H1 (cell line): ENCODE data around the gene CDC42EP1.

Experiments
- EP300 ChIP-seq, 2 experiments: IDR thresholded peaks; 1 replicate in 1 of 2; 2 replicates in 1 of 2; pipeline ENCODE4 v1.6.1; 2011 to 2012; ENCODE audit warnings: low read depth in 2 of 2, low read length in 2 of 2, mild to moderate bottlenecking in 2 of 2, borderline replicate concordance in 1 of 2, inconsistent platforms in 1 of 2, moderate library complexity in 1 of 2
- FOSL1 ChIP-seq: IDR thresholded peaks from 2 replicates; pipeline ENCODE4 v1.6.1; 2011; ENCODE audit warnings: mild to moderate bottlenecking, low read depth, low read length, moderate library complexity; ENCODE audit not compliant: insufficient read depth
- KDM1A ChIP-seq: fragments of 200-600, 300-600 bp; sonication (generic); IDR thresholded peaks from 2 replicates; pipeline ENCODE4 v1.7.1; 2016; ENCODE audit warnings: mild to moderate bottlenecking, low read length, borderline replicate concordance
- MAX ChIP-seq: IDR thresholded peaks from 2 replicates; pipeline ENCODE4 v1.6.1; 2012; ENCODE audit warnings: inconsistent platforms
- NANOG ChIP-seq: IDR thresholded peaks from 2 replicates; pipeline ENCODE4 v1.6.1; 2011; ENCODE audit warnings: low read length, low read depth, mild to moderate bottlenecking, inconsistent platforms; ENCODE audit not compliant: insufficient read depth, poor library complexity, severe bottlenecking
- POLR2A ChIP-seq, 2 experiments: IDR thresholded peaks; 1 replicate in 1 of 2; 2 replicates in 1 of 2; pipeline ENCODE4 v1.6.1; 2011; ENCODE audit warnings: low read depth in 2 of 2, low read length in 2 of 2, mild to moderate bottlenecking in 2 of 2; ENCODE audit errors: control extremely low read depth in 1 of 2
- RNF2 ChIP-seq: fragments of 200-900, 300-1000 bp; sonication (generic); IDR thresholded peaks from 2 replicates; pipeline ENCODE4 v1.7.1; 2016; ENCODE audit warnings: borderline replicate concordance, low read depth, mild to moderate bottlenecking, antibody characterized with exemption, low read length; ENCODE audit not compliant: poor library complexity, severe bottlenecking; ENCODE audit errors: missing control alignments
- SP1 ChIP-seq: IDR thresholded peaks from 2 replicates; pipeline ENCODE4 v1.6.1; 2011; ENCODE audit warnings: low read depth, low read length
- TBP ChIP-seq: IDR thresholded peaks from 2 replicates; pipeline ENCODE4 v1.6.1; 2011; ENCODE audit warnings: low read depth, low read length, improper control_type of control experiment
- TEAD4 ChIP-seq: IDR thresholded peaks from 2 replicates; pipeline ENCODE4 v1.6.1; 2012; ENCODE audit warnings: low read depth, low read length, inconsistent platforms, mixed read lengths
- YY1 ChIP-seq: IDR thresholded peaks from 2 replicates; pipeline ENCODE4 v1.6.1; 2011; ENCODE audit warnings: low read depth, mild to moderate bottlenecking, low read length
- TF ChIP-seq, protein P1 (sequence below), 3 experiments: IDR thresholded peaks; 1 replicate in 2 of 3; 2 replicates in 1 of 3; pipeline versions ENCODE4 v1.5.1 to v1.6.1; 2011; ENCODE audit warnings: low read length in 3 of 3, mild to moderate bottlenecking in 3 of 3, inconsistent platforms in 2 of 3, low read depth in 1 of 3, moderate library complexity in 1 of 3; ENCODE audit not compliant: insufficient read depth in 1 of 3; ENCODE audit errors: control extremely low read depth in 1 of 3

DNA sequence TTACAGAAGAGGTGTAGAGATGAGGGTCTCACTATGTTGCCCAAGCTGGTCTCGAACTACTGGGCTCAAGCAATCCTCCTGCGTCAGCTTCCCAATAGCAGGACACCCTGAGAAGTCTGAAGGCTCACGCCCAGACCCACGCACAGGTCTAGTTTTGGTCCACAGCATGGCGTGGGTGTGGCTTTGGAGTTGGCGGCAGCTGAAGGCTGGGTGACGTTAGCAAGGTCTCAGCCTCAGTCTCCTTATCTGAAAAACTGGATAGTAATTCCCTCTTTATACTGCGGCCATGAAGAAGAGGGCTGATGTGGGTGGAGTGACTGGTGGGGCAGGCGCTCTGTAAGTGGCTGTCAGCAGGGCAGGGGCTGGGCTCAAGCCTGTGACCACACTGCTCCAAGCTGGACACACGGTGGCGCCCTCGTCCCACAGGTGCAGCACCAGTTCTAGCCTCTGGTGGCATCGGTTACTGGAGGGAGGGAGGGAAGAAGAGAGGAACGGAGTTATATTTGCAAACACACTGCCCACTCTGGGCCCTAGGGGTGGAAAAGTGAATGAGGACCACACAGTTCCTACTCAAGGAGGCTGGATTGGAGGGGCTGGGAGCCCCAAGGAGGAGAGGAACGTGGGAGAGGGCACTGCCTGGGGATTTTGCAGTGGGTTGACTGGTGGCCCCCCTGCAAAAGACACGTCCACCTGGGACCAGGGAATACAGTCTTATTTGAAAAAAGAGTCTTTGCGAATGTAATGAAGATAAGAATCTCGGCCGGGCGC is 21.5 kb upstream of the CDC42EP1 start:
- TF ChIP-seq EP300 (IDR thresholded peaks at IDR 0.05; ENCODE audit: borderline replicate concordance in 1 of 2, low read depth in 2 of 2, low read length in 2 of 2) (no peak), NANOG (no peak), RNF2 (no peak), YY1 (peak; percentile 43; the same call in 1 of the 2 replicates), TEAD4 (no peak), MAX (peak; percentile 40; the same call in 1 of the 2 replicates), POLR2A (IDR thresholded peaks at IDR 0.05; ENCODE audit: control extremely low read depth in 1 of 2, low read depth in 2 of 2, low read length in 2 of 2) (no peak), TBP (no peak), SP1 (no peak), FOSL1 (no peak), KDM1A (no peak)
- TF ChIP-seq, protein P1, sequence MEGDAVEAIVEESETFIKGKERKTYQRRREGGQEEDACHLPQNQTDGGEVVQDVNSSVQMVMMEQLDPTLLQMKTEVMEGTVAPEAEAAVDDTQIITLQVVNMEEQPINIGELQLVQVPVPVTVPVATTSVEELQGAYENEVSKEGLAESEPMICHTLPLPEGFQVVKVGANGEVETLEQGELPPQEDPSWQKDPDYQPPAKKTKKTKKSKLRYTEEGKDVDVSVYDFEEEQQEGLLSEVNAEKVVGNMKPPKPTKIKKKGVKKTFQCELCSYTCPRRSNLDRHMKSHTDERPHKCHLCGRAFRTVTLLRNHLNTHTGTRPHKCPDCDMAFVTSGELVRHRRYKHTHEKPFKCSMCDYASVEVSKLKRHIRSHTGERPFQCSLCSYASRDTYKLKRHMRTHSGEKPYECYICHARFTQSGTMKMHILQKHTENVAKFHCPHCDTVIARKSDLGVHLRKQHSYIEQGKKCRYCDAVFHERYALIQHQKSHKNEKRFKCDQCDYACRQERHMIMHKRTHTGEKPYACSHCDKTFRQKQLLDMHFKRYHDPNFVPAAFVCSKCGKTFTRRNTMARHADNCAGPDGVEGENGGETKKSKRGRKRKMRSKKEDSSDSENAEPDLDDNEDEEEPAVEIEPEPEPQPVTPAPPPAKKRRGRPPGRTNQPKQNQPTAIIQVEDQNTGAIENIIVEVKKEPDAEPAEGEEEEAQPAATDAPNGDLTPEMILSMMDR (IDR thresholded peaks at IDR 0.05; ENCODE audit: control extremely low read depth in 1 of 3, insufficient read depth in 1 of 3, low read depth in 1 of 3, low read length in 3 of 3) = peak; percentile 99 to 100 (median 99)
